Peyer's patch (tissue), 4 donors: Measurements from ENCODE around the gene HEMGN. TPM values are rescaled to one million over a fixed set of nuclear protein-coding genes. Genes with fewer than 3 reads are reported as not detected.

Source experiments
- DNase-seq, 3 donors: peaks; one replicate each; pipeline ENCODE4 v3.0.0-alpha.2; 2017 to 2019
- H3K27ac ChIP-seq, 4 donors: fragments of 200-600 bp; sonication (generic); one replicate each; pipeline ENCODE4 v1.5.1; 2016 to 2019
- H3K27me3 ChIP-seq, 2 donors: fragments of 200-600 bp; sonication (generic); one replicate each; pipeline ENCODE4 v1.5.1; 2019
- H3K36me3 ChIP-seq, 3 donors: fragments of 200-600 bp; sonication (generic); one replicate each; pipeline ENCODE4 v1.5.1; 2016 to 2019
- H3K4me1 ChIP-seq, 4 donors: fragments of 200-600 bp; sonication (generic); one replicate each; pipeline ENCODE4 v1.5.1; 2016 to 2019
- H3K4me3 ChIP-seq, 4 donors: fragments of 200-600 bp; sonication (generic); 1 replicate in 3 of 4; 2 replicates in 1 of 4; pipeline ENCODE4 v1.5.1; 2016 to 2019; ENCODE audit warnings: mild to moderate bottlenecking in 1 of 4
- H3K9me3 ChIP-seq, 4 donors: fragments of 200-600 bp; sonication (generic); one replicate each; pipeline ENCODE4 v1.5.1; 2016 to 2019; ENCODE audit warnings: mild to moderate bottlenecking in 1 of 4
- CTCF ChIP-seq, 6 experiments: fragments of 450-650 bp in 4 of 6; fragments of 200-600 bp in 2 of 6; sonication (generic) in 1 of 6; IDR thresholded peaks; one replicate each; pipeline ENCODE4 v1.5.1; 2017 to 2019; ENCODE audit warnings: antibody characterized with exemption in 6 of 6, mild to moderate bottlenecking in 3 of 6, moderate library complexity in 1 of 6
- POLR2A ChIP-seq, 2 donors: fragments of 450-650 bp; IDR thresholded peaks; one replicate each; pipeline ENCODE4 v1.5.1; 2017; ENCODE audit warnings: antibody characterized with exemption in 2 of 2, mild to moderate bottlenecking in 2 of 2, moderate library complexity in 2 of 2
- total RNA-seq, 4 donors: library from RNA; depleted of rRNA; stranded (reverse); fragments of >200 nt; gene quantifications; one replicate each; pipeline ENCODE4 v1.1.0, GENCODE V29; 2016

Gene HEMGN
- total RNA-seq, 4 donors from 2014 or later = not detected

DNA sequence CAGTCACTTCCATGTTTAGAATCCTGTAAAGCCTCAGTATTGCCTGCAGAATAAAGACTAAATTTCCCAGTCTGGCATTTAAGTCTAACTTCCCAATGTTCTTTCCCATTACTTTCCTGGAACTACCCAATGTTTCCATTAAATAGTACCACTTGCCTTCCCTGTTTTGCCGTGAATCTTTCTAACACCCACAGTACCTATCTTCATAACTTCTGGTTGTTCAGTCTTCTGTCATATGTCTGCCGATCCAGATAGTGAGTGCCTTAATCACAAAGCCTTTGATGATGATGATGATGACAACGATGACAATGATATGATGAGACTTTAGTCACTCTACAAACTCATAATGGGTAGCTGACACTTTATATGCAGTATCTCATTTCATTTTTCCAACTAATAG is 6.6 kb upstream of the HEMGN start:
- Histone ChIP-seq H3K4me1 (no peaks in the 10 kb centered on the region), H3K9me3 (no peaks in the 10 kb centered on the region), H3K27ac (no peak overlapping the region), H3K36me3 (no peaks in the 10 kb centered on the region), H3K27me3 (no peaks in the 10 kb centered on the region), H3K4me3 (no peak overlapping the region)
- DNase-seq = no peak
- TF ChIP-seq CTCF (IDR thresholded peaks at IDR 0.05) = no peak

- Histone ChIP-seq H3K9me3 (no peaks in the 10 kb centered on the region), H3K4me1 (no peaks in the 10 kb centered on the region), H3K27ac (no peak overlapping the region), H3K36me3 (no peaks in the 10 kb centered on the region), H3K4me3 (no peak overlapping the region), H3K27me3 (no peaks in the 10 kb centered on the region)
- no peak for DNase-seq
- TF ChIP-seq POLR2A (IDR thresholded peaks at IDR 0.05) (no peak), CTCF (IDR thresholded peaks at IDR 0.05) (no peak)
These were observed 5.4 kb upstream of the HEMGN start for GRCh38 chr9:97943308-97943855.

- no peaks in the 10 kb centered on the region for H3K27me3 ChIP-seq
- no peak overlapping the region for H3K4me3 ChIP-seq
- no peaks in the 10 kb centered on the region for H3K4me1 ChIP-seq
- DNase-seq = no peak
- H3K27ac ChIP-seq = no peak overlapping the region
- H3K36me3 ChIP-seq = no peaks in the 10 kb centered on the region
- no peak for TF ChIP-seq POLR2A (IDR thresholded peaks at IDR 0.05)
- TF ChIP-seq CTCF (IDR thresholded peaks at IDR 0.05) = no peak
- H3K9me3 ChIP-seq = no peaks in the 10 kb centered on the region
These were observed 3.4 kb upstream of the HEMGN start for GRCh38 chr9:97941323-97941722.

- H3K27ac ChIP-seq = no peak overlapping the region
- no peaks in the 10 kb centered on the region for H3K36me3 ChIP-seq
- no peak overlapping the region for H3K4me3 ChIP-seq
- no peak for TF ChIP-seq POLR2A (IDR thresholded peaks at IDR 0.05)
- TF ChIP-seq CTCF (IDR thresholded peaks at IDR 0.05) = no peak
- H3K27me3 ChIP-seq = no peaks in the 10 kb centered on the region
- DNase-seq = no peak
- no peaks in the 10 kb centered on the region for H3K9me3 ChIP-seq
- no peaks in the 10 kb centered on the region for H3K4me1 ChIP-seq
These were observed 2.8 kb upstream of the HEMGN start for GRCh38 chr9:97940741-97941140.

- Histone ChIP-seq H3K4me1 (no peaks in the 10 kb centered on the region), H3K9me3 (no peaks in the 10 kb centered on the region), H3K27ac (no peak overlapping the region), H3K36me3 (no peaks in the 10 kb centered on the region), H3K4me3 (no peak overlapping the region), H3K27me3 (no peaks in the 10 kb centered on the region)
- DNase-seq = no peak
- no peak for TF ChIP-seq CTCF (IDR thresholded peaks at IDR 0.05)
- no peak for TF ChIP-seq POLR2A (IDR thresholded peaks at IDR 0.05)
These were observed 2.3 kb upstream of the HEMGN start for GRCh38 chr9:97940233-97940632.

- Histone ChIP-seq H3K9me3 (no peaks in the 10 kb centered on the region), H3K4me1 (no peaks in the 10 kb centered on the region), H3K36me3 (no peaks in the 10 kb centered on the region), H3K4me3 (no peak overlapping the region), H3K27me3 (no peaks in the 10 kb centered on the region), H3K27ac (no peak overlapping the region)
- no peak for DNase-seq
- TF ChIP-seq POLR2A (IDR thresholded peaks at IDR 0.05) = no peak
- no peak for TF ChIP-seq CTCF (IDR thresholded peaks at IDR 0.05)
These were observed 974 bp downstream of the HEMGN start for GRCh38 chr9:97936998-97937397.
